Left ventricle myocardium inferior (tissue), 1 donor: ENCODE results near the gene SP9. TPM values are rescaled to one million over a fixed set of nuclear protein-coding genes. Genes with fewer than 3 reads are reported as not detected.
"Not testable (repeated sequence)": the region's sequence is repeated elsewhere in the genome, so short reads cannot be mapped to it uniquely, and the experiment has no call there.

Experiments used
- DNase-seq: peaks from one replicate; pipeline ENCODE4 v3.0.0-alpha.2; 2020
- H3K27ac ChIP-seq: fragments of 200-600 bp; replicated peaks from 2 replicates; pipeline ENCODE4 v1.8.0; 2021
- H3K27me3 ChIP-seq: fragments of 200-600 bp; 2 replicates; pipeline ENCODE4 v1.8.0; 2021; ENCODE audit warnings: low read depth
- H3K36me3 ChIP-seq: fragments of 200-600 bp; 2 replicates; pipeline ENCODE4 v1.8.0; 2021
- H3K4me1 ChIP-seq: fragments of 200-600 bp; 2 replicates; pipeline ENCODE4 v1.8.0; 2021
- H3K4me3 ChIP-seq: fragments of 200-600 bp; 2 replicates; pipeline ENCODE4 v1.8.0; 2021; ENCODE audit warnings: mild to moderate bottlenecking, moderate library complexity
- H3K9me3 ChIP-seq: fragments of 200-600 bp; replicated peaks from 2 replicates; pipeline ENCODE4 v1.8.0; 2021
- CTCF ChIP-seq: fragments of 200-600 bp; IDR thresholded peaks from 2 replicates; pipeline ENCODE4 v1.8.0; 2021; ENCODE audit warnings: antibody characterized with exemption, mild to moderate bottlenecking, borderline replicate concordance
- intact Hi-C: fragments of 100-400 bp; cut with micrococcal nuclease; formaldehyde crosslinking; loops from one replicate; pipeline ENCODE4 v1.11.0; 2022
- total RNA-seq: library from RNA; stranded (reverse); fragmentation: NEBNext Ultra II Directional; extraction: Animal tissue kit (Norgen Biotek cat#: 25700); gene quantifications from one replicate; pipeline ENCODE4 v1.2.1, GENCODE V29; 2021
- donor health status: DM: no; HTN: yes; CAD: no; lungs with severe emphysema.

Gene SP9
- total RNA-seq, 1 donor from 2014 or later = not detected

DNA sequence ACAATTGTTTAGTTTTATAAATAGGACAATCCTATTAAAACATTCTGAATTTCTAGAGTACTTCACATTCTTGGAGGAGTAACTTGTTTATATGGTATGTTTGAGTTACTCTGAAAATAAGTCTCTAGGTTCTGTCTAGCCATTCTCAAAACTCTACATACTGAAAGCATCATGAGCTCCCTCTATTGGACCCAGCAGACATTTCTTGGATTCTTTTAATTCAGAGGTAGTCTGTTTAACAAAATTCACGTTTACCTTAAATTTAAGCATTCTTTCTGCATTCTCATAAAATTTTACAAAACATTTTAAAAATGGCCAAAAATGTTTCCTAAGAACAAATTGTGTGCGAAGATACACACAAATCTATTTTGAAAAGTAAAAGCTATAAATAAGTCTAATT, 15.3 kb downstream of the SP9 start:
- Histone ChIP-seq H3K4me1 (no peaks in the 10 kb centered on the region), H3K27me3 (peaks cover 10% of the 10 kb centered on the region), H3K36me3 (peaks cover 54% of the 10 kb centered on the region), H3K27ac (no peak overlapping the region), H3K4me3 (no peak overlapping the region), H3K9me3 (no peaks in the 10 kb centered on the region)
- TF ChIP-seq CTCF = peak; percentile 27
- DNase-seq = no peak
- intact Hi-C loops = no loop called here

GRCh38 chr2:174350593-174351181, 15.9 kb downstream of the SP9 start:
- TF ChIP-seq CTCF = no peak
- DNase-seq = no peak
- Histone ChIP-seq H3K4me3 (no peak overlapping the region), H3K4me1 (no peaks in the 10 kb centered on the region), H3K9me3 (no peaks in the 10 kb centered on the region), H3K36me3 (peaks cover 56% of the 10 kb centered on the region), H3K27me3 (peaks cover 4% of the 10 kb centered on the region), H3K27ac (no peak overlapping the region)
- intact Hi-C loops = no loop called here

DNA sequence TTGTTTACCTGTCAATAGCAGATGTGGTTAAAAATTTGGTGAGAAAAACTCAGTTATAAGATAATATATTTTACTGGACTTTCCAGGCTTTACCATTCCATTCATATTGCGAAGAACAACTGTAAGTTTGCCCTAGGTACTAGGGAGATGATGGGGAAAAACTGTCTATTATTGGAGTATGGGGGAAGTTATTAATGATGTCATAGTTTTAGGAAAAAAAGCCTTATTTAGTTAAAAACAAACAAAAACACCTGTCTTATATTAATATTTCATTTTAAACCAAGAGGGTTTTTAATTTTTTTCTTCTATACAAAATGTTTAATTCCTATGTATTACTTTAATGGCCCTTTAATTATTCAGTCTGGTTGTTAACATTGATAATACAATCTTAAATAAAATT, 18.2 kb downstream of the SP9 start:
- H3K9me3 ChIP-seq = no peaks in the 10 kb centered on the region
- no peaks in the 10 kb centered on the region for H3K27me3 ChIP-seq
- DNase-seq = no peak
- peaks cover 47% of the 10 kb centered on the region for H3K36me3 ChIP-seq
- intact Hi-C loops = no loop called here
- H3K27ac ChIP-seq = no peak overlapping the region
- H3K4me1 ChIP-seq = no peaks in the 10 kb centered on the region
- no peak overlapping the region for H3K4me3 ChIP-seq
- TF ChIP-seq CTCF = no peak

DNA sequence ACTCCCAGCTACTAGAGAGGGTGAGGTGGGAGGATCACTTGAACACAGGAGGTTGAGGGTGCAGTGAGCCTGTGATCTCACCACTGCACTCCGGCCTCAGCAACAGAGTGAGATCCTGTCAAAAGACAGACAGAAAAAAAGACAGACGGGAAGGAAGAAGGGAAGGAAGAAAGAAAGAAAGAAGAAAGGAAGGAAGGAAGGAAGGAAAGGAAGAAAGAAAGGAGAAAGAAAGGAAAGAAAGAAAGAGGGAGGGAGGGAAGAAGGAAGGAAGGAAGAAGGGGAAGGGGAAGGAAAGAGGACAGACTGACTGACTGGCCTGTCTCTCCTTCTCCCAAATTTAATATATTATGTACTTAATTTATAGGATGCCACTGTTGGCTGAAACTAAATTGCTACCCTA, 21.6 kb downstream of the SP9 start:
- Histone ChIP-seq H3K36me3 (peaks cover 39% of the 10 kb centered on the region), H3K4me3 (no peak overlapping the region), H3K27ac (no peak overlapping the region), H3K9me3 (no peaks in the 10 kb centered on the region), H3K27me3 (no peaks in the 10 kb centered on the region), H3K4me1 (no peaks in the 10 kb centered on the region)
- no peak for DNase-seq
- TF ChIP-seq CTCF = no peak
- intact Hi-C loops = no loop called here

GRCh38 chr2:174359663-174360062, 24.9 kb downstream of the SP9 start:
- H3K4me1 ChIP-seq, intact Hi-C loops, H3K9me3 ChIP-seq, H3K27me3 ChIP-seq, H3K27ac ChIP-seq, H3K4me3 ChIP-seq, DNase-seq: not testable (repeated sequence)
- H3K36me3 ChIP-seq = peaks cover 42% of the 10 kb centered on the region

DNA sequence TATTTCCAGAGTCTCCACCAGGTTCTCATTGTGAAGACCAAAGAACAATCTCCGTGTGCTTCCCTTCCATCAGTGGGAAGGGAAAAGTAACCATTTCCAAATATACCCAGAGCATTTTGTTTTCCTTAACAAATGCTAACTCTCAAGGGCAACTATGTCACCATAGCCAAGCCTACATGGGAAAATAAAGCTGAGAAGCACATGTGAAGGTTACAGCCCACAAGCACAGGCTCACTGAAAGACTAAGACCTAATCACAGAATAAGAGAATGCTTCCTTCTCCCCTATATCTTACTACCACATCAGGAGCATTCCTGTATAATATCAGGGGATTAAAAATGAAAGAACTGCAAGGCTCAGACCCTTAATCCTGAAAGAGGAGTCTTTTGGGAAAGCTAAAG, 28.2 kb downstream of the SP9 start:
- H3K27ac ChIP-seq = no peak overlapping the region
- H3K4me1 ChIP-seq = no peaks in the 10 kb centered on the region
- no peak for TF ChIP-seq CTCF
- intact Hi-C loops = no loop called here
- H3K36me3 ChIP-seq = peaks cover 62% of the 10 kb centered on the region
- no peak overlapping the region for H3K4me3 ChIP-seq
- DNase-seq = no peak
- no peaks in the 10 kb centered on the region for H3K27me3 ChIP-seq
- H3K9me3 ChIP-seq = no peaks in the 10 kb centered on the region

- DNase-seq, H3K27ac ChIP-seq, H3K4me3 ChIP-seq, intact Hi-C loops, H3K9me3 ChIP-seq, H3K27me3 ChIP-seq, H3K4me1 ChIP-seq: not testable (repeated sequence)
- H3K36me3 ChIP-seq = peaks cover 62% of the 10 kb centered on the region
Observed at GRCh38 chr2:174363492-174364225, 28.9 kb downstream of the SP9 start.
